ENCODE data around the gene PHF21B.

Gene PHF21B

DNA sequence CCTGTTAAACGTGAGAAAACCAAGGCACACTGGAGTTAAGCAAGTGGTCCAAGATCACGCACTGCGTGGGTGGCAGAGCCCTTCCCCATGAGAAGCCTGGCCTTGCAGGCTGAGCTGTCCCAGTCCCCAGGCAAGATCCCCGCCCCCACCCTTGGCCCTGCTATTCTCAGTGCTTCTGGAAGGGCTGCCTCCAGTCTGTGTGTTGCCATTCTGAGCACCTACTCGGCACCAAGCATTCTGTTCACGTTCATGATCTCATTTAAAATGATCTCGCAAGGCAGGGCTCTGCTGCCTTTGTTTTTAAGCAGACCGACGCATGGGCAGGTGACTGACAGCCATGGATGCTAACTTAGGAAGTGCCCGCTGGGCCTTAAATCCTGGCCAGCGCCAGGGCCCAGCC, 62.8 kb downstream of the PHF21B start:
- TF ChIP-seq GATA3 (IDR thresholded peaks at IDR 0.05; ENCODE audit: low read depth, low read length) = no peak
- no peak for TF ChIP-seq GATA2 (IDR thresholded peaks at IDR 0.05; ENCODE audit: low read depth, low read length)

DNA sequence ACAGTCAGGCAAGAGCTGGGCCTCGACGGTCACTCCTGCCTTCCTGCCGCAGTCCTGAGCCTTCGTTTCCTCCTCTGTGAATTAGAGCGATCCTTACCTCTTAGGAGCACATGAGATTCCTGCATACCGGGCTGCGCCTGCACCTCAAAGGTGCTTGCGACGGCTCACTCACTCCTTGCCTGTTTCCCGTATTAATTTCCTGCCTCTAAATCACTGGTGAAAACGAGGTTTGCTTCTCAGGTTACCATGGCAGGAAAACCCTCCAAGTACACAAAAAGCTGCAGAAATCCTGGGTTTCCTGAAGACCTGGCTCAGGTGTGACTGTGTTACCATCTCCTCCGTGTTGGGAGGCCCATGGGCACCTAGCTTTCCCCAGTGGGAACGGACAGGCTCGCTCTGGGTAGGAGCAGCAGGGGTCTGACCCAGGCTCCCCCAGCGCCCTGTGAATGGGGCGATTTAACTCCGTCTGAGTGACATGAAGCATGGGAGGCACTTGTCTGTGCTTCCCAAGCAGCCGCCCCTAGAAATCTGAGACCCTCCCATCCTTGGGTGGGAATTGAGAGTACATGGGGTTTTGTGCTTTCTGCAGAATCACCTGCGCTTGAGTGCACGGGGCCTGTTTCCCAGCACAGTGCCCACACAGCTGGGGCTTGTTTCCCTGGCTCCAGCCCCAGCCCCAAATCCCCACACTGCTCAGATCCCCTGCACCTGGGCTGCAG, 64.8 kb downstream of the PHF21B start:
- no peak for TF ChIP-seq GATA2 (IDR thresholded peaks at IDR 0.05; ENCODE audit: low read depth, low read length)
- TF ChIP-seq GATA3 (IDR thresholded peaks at IDR 0.05; ENCODE audit: low read depth, low read length) = no peak

DNA sequence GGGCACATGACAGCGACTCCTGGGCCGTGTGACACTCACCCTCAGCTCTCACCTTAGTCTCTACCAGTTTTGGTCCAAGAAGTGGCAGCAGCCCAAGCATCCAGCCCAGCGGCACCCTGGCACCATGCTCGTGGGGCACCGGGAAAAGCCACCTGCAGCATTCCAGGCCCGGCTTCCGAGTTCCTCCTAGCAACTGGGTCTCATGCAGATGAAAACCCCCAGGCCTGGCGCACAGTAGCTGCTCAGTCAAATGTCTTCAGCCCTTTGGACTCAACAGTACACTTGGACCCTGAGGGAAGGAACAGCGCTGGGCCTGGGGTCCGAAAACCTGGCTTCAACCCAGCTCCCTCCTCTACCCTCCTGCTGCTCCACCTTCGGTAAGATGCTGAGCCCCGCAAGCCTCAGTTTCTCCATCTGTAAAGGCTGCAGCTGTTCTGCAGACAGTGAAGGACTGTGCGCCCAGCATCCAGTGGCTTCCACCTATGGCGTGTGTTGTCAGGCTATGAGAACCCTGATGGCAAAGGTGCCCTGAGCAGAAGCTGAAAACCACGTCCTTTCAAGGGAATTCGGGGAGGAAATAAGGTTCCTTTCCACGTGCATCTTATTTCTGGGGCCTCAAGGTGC, 66.0 kb downstream of the PHF21B start:
- TF ChIP-seq GATA3 (IDR thresholded peaks at IDR 0.05; ENCODE audit: low read depth, low read length) = no peak
- no peak for TF ChIP-seq GATA2 (IDR thresholded peaks at IDR 0.05; ENCODE audit: low read depth, low read length)

DNA sequence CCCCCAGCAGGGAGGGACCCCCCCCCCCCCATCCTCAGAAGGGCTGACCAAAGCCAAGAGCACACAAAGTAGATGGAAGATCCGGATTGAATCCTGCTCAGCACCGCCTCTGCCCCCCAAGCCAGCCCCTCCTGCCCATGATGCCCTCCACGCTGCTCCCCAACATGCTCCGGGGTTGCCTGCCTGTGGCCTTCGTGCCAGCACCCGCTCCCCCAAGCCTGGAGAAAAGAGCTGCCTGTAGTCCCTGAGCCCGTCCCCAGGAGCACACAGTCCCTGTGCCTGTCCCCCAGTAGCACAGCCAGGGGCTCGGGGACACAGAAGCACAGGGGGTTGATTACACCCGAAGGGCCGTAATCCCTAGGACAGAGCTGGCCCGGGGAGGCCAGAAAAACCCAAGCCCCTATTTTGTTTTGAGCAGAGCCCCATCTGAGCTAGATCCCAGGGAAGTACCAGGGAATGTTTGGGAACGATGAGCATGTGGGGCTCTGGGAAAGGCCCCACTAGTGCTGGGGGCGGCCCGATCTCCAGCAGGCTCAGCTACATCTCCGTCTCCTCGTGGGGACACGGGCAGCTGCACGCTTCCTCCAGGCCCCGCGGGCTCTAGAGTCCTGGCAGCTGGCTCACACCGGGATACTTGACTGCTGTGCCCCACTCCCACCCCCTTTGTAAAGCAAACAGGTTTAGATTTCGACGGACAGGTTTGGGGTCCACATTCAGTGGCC, 66.7 kb downstream of the PHF21B start:
- TF ChIP-seq GATA3 (IDR thresholded peaks at IDR 0.05; ENCODE audit: low read depth, low read length) = no peak
- no peak for TF ChIP-seq GATA2 (IDR thresholded peaks at IDR 0.05; ENCODE audit: low read depth, low read length)

DNA sequence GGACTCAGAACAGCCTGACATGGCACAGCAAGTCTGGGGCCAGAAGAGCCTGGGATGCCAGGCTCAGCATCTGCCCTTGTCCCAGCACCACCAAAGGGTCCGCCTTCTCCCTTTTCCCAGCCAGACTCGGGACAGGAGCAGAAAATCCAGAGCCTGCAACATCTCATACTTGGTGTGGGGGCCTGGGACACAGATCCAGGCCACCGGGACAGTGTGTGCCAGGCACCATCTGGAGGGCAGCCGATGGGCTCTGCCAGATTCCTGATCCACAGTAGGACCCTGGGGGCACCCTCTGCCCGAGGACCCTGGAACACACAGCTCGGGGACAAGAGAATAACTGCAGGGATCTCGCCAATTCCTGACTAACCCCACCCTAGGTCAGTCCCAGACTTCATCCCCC, 67.7 kb downstream of the PHF21B start:
- TF ChIP-seq GATA2 (IDR thresholded peaks at IDR 0.05; ENCODE audit: low read depth, low read length) = no peak
- no peak for TF ChIP-seq GATA3 (IDR thresholded peaks at IDR 0.05; ENCODE audit: low read depth, low read length)

DNA sequence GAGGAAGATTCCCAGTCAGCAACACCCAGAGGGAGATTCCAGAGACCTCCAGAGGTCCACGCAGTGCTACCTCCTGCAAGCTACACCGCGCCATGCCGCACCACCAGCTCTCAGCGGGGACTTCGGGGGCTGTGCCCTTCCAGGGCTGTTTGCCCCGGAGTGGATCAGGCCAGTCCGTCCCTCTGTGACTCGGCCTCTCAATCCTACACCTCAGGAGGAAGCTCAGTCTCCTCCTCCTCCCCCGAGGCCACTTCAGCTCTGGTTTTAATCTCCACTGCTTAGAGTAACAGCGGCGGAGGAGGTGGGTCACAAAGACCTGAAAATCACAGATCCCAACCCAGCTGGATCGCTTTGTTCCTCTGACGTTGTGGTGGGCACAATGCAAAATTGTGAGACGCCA, 68.6 kb downstream of the PHF21B start:
- TF ChIP-seq GATA3 (IDR thresholded peaks at IDR 0.05; ENCODE audit: low read depth, low read length) = no peak
- no peak for TF ChIP-seq GATA2 (IDR thresholded peaks at IDR 0.05; ENCODE audit: low read depth, low read length)

DNA sequence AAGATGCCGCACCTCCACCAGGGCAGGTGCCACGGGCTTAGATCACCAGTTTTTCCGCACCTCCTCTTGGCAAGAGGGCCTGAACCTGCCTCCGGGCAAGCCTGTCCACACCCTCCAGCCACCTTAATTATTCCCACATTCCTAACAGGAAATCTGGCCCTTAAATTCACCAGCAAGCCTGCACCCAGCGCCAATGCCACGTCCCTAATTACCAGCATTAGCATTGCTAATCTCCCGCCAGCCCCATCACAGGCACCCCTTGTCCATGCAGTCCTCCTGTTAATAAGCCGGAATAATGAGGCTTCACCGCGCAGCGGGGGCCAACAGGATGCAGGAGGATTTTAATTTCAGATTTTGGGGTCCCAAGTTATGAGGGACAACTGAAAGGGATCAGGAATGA, 69.7 kb downstream of the PHF21B start:
- no peak for TF ChIP-seq GATA3 (IDR thresholded peaks at IDR 0.05; ENCODE audit: low read depth, low read length)
- TF ChIP-seq GATA2 (IDR thresholded peaks at IDR 0.05; ENCODE audit: low read depth, low read length) = no peak

DNA sequence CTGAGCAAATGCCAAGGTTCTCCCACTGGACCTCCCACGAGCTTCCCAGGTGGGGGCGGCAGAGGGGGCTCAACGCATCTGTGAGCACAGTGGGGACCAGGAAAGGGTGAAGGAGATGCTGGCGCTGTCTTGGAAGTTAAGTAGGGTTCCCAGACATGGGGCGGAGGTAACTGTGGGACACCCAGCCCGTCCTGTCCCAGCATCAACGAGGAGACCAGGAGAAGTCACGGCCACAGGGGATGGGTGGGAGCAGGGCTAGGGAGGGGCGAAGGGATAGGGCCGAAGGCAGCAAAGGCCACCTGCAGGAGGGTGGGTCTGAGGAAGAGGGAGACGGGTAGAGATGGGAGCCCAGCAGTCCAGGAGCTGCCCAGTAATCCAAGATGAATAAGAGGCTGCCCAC, 70.4 kb downstream of the PHF21B start:
- no peak for TF ChIP-seq GATA3 (IDR thresholded peaks at IDR 0.05; ENCODE audit: low read depth, low read length)
- TF ChIP-seq GATA2 (IDR thresholded peaks at IDR 0.05; ENCODE audit: low read depth, low read length) = no peak

DNA sequence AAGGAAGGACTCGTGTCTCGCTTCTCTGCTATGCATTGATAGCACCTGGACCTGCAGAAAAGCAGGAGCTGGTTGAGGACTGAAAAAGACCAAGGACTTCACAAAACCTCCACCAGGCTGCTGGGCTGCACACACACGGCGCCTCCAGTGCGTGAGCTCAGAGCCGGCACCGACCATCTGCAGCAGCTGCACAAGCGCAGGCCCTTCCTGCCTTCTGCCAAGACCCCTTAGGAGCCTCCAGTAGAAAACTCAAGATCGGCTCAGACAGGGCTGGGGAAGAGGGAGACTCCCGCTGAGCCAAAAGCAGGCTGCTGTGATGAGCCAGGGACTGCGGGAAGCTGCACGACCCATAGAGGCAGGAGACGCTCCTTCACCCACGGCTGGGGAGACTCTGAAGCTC, 70.9 kb downstream of the PHF21B start:
- TF ChIP-seq GATA2 (IDR thresholded peaks at IDR 0.05; ENCODE audit: low read depth, low read length) (no peak), GATA3 (IDR thresholded peaks at IDR 0.05; ENCODE audit: low read depth, low read length) (no peak)

DNA sequence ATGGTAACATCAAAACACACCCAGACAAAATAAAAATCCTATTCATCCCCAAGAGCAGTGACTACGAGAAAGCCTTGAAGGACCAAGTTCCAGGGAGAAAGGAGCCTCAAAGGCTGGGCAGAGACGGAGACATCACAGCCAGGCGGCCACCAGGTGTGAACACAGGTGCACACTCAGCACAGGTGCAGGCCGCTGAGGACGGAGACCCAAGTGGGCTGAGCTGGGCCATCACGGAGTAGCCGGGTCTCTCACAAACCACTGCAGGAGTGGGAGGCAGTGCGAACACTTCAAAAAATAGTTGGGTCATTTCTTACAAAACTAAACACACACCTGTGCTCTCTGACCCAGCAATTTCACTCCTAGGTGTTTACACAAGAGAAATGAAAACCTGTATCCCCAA, 72.6 kb downstream of the PHF21B start:
- TF ChIP-seq GATA3 (IDR thresholded peaks at IDR 0.05; ENCODE audit: low read depth, low read length) (no peak), GATA2 (IDR thresholded peaks at IDR 0.05; ENCODE audit: low read depth, low read length) (no peak)

DNA sequence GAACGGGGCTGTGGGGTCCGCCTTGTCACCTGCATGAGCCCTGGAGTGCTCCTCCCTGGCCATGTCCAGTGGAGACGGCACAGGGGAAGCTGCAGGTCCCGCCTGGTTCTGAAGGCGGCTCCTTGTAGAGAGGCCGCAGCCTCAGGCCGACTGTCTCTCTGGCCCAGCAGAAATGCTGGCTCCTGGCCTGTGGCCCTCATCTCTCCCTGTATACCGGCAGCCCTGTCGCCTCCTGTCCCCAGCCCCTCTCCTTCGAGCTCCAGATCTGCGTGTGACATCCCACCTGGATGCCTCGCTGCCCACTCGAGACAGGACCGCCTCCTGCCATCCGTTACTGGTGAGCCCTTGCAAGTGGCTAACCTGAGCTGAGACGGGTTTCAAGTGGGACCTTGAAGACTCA, 73.6 kb downstream of the PHF21B start:
- TF ChIP-seq GATA3 (IDR thresholded peaks at IDR 0.05; ENCODE audit: low read depth, low read length) (no peak), GATA2 (IDR thresholded peaks at IDR 0.05; ENCODE audit: low read depth, low read length) (no peak)

DNA sequence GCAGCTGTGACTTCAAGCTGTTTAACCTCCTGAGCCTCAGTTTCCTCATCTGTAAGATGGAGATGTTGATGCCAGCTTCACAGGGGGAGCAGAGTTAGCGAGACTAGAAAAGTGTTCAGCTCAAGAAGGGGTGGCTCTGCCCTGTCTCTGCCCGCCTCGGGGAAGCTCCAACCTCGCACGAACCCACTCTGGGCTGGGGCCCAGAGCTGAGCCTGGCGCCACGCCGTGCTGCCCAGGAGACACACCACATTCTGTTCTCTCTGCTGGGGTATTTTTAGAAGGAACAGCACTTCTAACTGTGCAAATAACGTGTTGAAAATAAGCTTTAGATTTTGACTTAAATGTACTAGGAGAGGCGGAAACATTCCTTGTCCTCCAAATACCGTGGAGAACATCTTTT, 74.1 kb downstream of the PHF21B start:
- no peak for TF ChIP-seq GATA2 (IDR thresholded peaks at IDR 0.05; ENCODE audit: low read depth, low read length)
- no peak for TF ChIP-seq GATA3 (IDR thresholded peaks at IDR 0.05; ENCODE audit: low read depth, low read length)

DNA sequence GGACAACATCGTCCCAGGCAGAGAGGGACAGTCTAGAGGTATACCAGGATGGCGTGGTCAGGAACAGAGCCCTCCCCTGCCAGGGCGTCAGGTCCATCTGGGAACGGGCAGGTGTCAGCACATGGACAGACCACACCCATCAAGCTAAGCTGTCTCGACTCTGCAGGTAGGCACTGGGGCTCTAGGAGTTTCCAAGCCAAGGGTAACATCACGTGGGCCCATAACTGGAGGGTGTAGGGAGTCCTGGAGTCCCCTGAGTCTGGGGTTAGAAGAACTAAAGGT, 75.4 kb downstream of the PHF21B start:
- TF ChIP-seq GATA3 (IDR thresholded peaks at IDR 0.05; ENCODE audit: low read depth, low read length) (no peak), GATA2 (IDR thresholded peaks at IDR 0.05; ENCODE audit: low read depth, low read length) (no peak)

DNA sequence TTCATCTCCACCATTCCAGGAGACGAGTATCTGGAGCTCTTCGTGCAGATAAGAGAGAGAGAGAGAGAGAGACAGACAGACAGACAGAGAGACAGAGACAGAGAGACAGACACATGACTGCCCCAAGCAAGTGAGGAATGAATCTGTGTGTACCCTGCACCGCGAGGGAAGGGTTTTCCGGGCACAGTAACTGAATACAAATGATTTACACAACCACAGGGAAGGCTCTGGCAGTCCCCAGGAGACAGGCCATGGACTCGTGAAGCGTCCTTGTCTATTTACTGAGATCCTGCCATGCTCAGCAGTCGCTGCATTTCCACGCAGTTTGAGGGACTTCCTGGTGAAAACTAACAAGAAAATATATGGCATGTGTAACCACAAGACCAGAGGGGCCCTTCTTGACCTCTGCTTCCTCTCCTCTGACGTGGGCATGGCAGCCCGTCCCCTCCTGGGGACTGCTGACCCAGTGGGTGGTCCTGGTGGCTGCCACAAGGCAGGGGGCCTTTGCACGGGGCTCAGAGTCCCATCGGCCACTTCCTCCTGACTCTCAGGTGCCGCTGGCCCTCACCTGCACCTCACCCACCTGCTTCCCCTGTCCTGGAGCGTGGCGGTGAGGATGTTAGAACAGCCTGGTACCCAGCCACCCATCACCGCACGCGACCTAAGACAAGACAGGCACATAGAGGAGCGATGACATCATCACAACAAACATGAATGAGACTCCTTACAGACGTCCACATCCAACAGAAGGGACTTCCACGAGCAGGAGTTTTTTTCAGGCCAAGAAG, 75.9 kb downstream of the PHF21B start:
- TF ChIP-seq GATA2 (IDR thresholded peaks at IDR 0.05; ENCODE audit: low read depth, low read length) = no peak
- TF ChIP-seq GATA3 (IDR thresholded peaks at IDR 0.05; ENCODE audit: low read depth, low read length) = no peak

Measured in SH-SY5Y (cell line).